MM.1S (cell line): Measurements from ENCODE around the gene RXYLT1.

Experiments used
- CTCF ChIP-seq: fragments of 300-600 bp; sonication (generic); IDR thresholded peaks from 2 replicates; pipeline ENCODE4 v1.5.1; 2016; ENCODE audit warnings: antibody characterized with exemption, low read length, mixed read lengths
- EZH2 ChIP-seq: fragments of 300-600 bp; sonication (generic); optimal IDR thresholded peaks from 2 replicates; pipeline ENCODE3; 2017; ENCODE audit warnings: low read depth, mild to moderate bottlenecking, antibody characterized with exemption, low read length, mixed read lengths
- EZH2phosphoT487 ChIP-seq: fragments of 300-600 bp; sonication (generic); IDR thresholded peaks from 2 replicates; pipeline ENCODE4 v1.6.1; 2018; ENCODE audit warnings: antibody characterized with exemption, low read length

GRCh38 chr12:63766498-63766897 lies 13.2 kb upstream of the RXYLT1 start:
- TF ChIP-seq CTCF = peak; percentile 26
- no peak for TF ChIP-seq EZH2
- TF ChIP-seq EZH2phosphoT487 = no peak
